DOHH2 (cell line): ENCODE results near the gene KCNK7.

Experiments used
- CTCF ChIP-seq: fragments of 200-600 bp; sonication (generic); IDR thresholded peaks from one replicate; pipeline ENCODE4 v1.5.1; 2014; ENCODE audit warnings: antibody characterized with exemption, mild to moderate bottlenecking, low read depth, low read length; ENCODE audit not compliant: poor library complexity, severe bottlenecking
- EZH2phosphoT487 ChIP-seq: fragments of 200-600 bp; sonication (generic); IDR thresholded peaks from 2 replicates; pipeline ENCODE4 v1.6.1; 2017; ENCODE audit warnings: borderline replicate concordance, mild to moderate bottlenecking, antibody characterized with exemption, low read length, moderate library complexity, mixed read lengths

- TF ChIP-seq CTCF (peak; percentile 40), EZH2phosphoT487 (no peak)
Measured at GRCh38 chr11:65571940-65572339, 23.7 kb downstream of the KCNK7 start.
